Hepatocyte (in vitro differentiated cells): ENCODE results near the gene QPRT. TPM values are rescaled to one million over a fixed set of nuclear protein-coding genes. Genes with fewer than 3 reads are reported as not detected.
"Not testable (repeated sequence)": the region's sequence is repeated elsewhere in the genome, so short reads cannot be mapped to it uniquely, and the experiment has no call there.

ENCODE experiments used
- DNase-seq: peaks from one replicate; pipeline ENCODE4 v3.0.0-alpha.2; 2016; ENCODE audit warnings: low spot score
- H2AFZ ChIP-seq: fragments of 200-600 bp; sonication (generic); 2 replicates; pipeline ENCODE4 v1.6.0; 2016; ENCODE audit warnings: antibody characterized with exemption, mild to moderate bottlenecking
- H3K27ac ChIP-seq: fragments of 200-600 bp; sonication (generic); 2 replicates; pipeline ENCODE4 v1.5.1; 2016; ENCODE audit warnings: mild to moderate bottlenecking
- H3K27me3 ChIP-seq: fragments of 200-600 bp; sonication (generic); 2 replicates; pipeline ENCODE4 v1.6.1; 2016
- H3K36me3 ChIP-seq: fragments of 200-600 bp; sonication (generic); replicated peaks from 2 replicates; pipeline ENCODE4 v1.5.1; 2016; ENCODE audit warnings: low read depth; ENCODE audit not compliant: insufficient read depth
- H3K4me1 ChIP-seq: fragments of 200-600 bp; sonication (generic); 2 replicates; pipeline ENCODE4 v1.5.1; 2016; ENCODE audit warnings: mild to moderate bottlenecking, moderate library complexity; ENCODE audit not compliant: insufficient read depth
- H3K4me2 ChIP-seq: fragments of 200-600 bp; sonication (generic); 2 replicates; pipeline ENCODE4 v1.6.0; 2016
- H3K4me3 ChIP-seq: fragments of 200-600 bp; sonication (generic); 2 replicates; pipeline ENCODE4 v1.5.1; 2016; ENCODE audit warnings: mild to moderate bottlenecking
- H3K79me2 ChIP-seq: fragments of 200-600 bp; sonication (generic); 2 replicates; pipeline ENCODE4 v1.6.0; 2017; ENCODE audit warnings: mild to moderate bottlenecking
- H3K9me2 ChIP-seq: fragments of 200-600 bp; sonication (generic); replicated peaks from 2 replicates; pipeline ENCODE4 v1.6.0; 2017; ENCODE audit warnings: mild to moderate bottlenecking; ENCODE audit not compliant: insufficient read depth
- H3K9me3 ChIP-seq: fragments of 200-600 bp; sonication (generic); 2 replicates; pipeline ENCODE4 v1.5.1; 2016; ENCODE audit warnings: low read depth, mild to moderate bottlenecking
- H4K20me1 ChIP-seq: fragments of 200-600 bp; sonication (generic); 2 replicates; pipeline ENCODE4 v1.6.0; 2016; ENCODE audit warnings: mild to moderate bottlenecking; ENCODE audit not compliant: insufficient read depth, poor library complexity, severe bottlenecking
- CTCF ChIP-seq: fragments of 200-600 bp; sonication (generic); IDR thresholded peaks from 2 replicates; pipeline ENCODE4 v1.5.1; 2016; ENCODE audit warnings: antibody characterized with exemption, mild to moderate bottlenecking; ENCODE audit not compliant: poor library complexity
- EZH2 ChIP-seq: fragments of 200-600 bp; sonication (generic); IDR thresholded peaks from 2 replicates; pipeline ENCODE4 v1.6.1; 2016; ENCODE audit warnings: antibody characterized with exemption, mild to moderate bottlenecking, borderline replicate concordance
- EZH2phosphoT487 ChIP-seq: fragments of 200-600 bp; sonication (generic); IDR thresholded peaks from one replicate; pipeline ENCODE4 v1.6.1; 2018; ENCODE audit warnings: antibody characterized with exemption, mild to moderate bottlenecking, low read depth, moderate library complexity; ENCODE audit not compliant: unreplicated experiment, severe bottlenecking
- WGBS: methylation state at CpG from one replicate; pipeline ENCODE4 v1.1.6; 2016; ENCODE audit warnings: low lambda C conversion rate; ENCODE audit errors: missing lambda C conversion rate; 5-methylcytosine and 5-hydroxymethylcytosine counted together
- polyA plus RNA-seq: library from polyadenylated mRNA; unstranded; fragments of >200 nt; fragmentation: Nextera tagmentation; extraction: Ambion mirVana; gene quantifications from 2 replicates; pipeline ENCODE4 v1.2.1, GENCODE V29; 2016
- total RNA-seq: library from RNA; depleted of rRNA; stranded (reverse); fragments of >200 nt; gene quantifications from 2 replicates; pipeline ENCODE4 v1.2.3, GENCODE V29; 2014

QPRT gene
- total and polyA plus RNA-seq, 2 experiments from 2014 or later: 217 to 340 TPM

DNA sequence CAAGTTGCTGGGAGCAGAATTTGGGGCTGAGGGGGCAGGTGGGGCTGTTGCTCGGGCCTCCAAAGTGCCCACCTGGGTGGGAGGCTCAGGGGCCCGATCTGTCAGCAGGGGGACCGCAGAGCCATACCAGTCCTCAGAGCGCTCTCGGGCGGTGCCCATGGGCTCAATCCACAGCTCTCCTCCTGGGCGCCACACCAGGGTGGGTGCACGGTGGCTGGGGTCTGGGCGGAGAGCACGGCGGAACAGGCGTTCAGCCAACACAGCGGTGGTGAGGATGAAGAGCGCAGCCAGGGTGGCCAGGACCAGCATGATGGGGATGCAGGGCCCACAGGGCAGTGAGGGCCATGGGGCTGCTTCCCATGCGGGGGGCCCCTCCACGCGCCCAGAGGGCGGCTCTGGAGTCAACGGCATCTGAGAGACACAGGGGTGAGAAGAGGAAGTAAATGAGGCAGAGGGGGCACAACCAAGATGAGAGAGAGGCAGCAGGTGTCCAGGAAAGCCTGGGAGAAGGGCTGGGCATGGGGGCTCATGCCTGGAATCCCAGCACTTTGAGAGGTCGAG, 65.6 kb downstream of the QPRT start:
- 95% methylated on average over 11 of the region's 20 CpGs for WGBS

DNA sequence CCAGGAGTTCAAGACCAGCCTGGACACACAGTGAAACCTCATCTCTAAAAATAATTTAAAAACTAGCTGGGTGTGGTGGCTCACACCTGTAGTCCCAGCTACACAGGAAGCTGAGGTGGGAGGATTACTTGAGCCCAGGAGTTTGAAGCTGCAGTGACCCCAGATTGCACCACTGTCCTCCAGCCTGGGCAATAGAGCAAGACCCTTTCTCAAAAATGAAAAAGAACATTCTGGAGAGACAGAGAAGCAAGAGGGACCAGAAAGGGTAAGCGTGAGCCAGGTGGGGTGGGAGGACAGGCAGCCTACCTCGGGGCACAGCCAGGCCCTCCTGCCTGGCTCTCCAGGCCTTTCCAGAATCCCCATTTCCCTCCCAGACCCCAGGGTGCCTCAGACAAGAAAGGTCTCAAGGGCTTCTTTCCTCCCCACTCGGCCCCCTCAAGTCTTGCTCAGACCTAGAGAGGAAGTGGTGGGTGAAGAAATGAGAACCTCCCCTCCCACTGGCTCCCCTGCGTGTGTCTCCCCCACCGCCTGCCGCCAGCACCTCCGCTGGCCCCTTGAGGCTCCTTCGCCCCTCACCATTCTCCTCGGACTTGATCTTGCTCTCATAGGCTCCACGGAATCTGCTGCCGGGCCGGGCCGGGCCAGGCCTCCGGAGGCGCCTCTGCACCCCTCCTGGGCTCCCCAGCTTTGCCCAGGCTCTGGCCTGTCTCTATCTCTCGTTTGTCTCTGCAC, 66.3 kb downstream of the QPRT start:
- Histone ChIP-seq H3K79me2 (no peaks in the 10 kb centered on the region), H3K27me3 (no peaks in the 10 kb centered on the region), H3K4me2 (no peak overlapping the region), H3K27ac (no peak overlapping the region), H3K4me1 (peaks cover 10% of the 10 kb centered on the region), H3K9me2 (no peaks in the 10 kb centered on the region), H3K9me3 (no peaks in the 10 kb centered on the region), H2AFZ (no peak overlapping the region), H4K20me1 (no peaks in the 10 kb centered on the region), H3K36me3 (no peaks in the 10 kb centered on the region), H3K4me3 (no peak overlapping the region)
- TF ChIP-seq EZH2: no peak
- WGBS: 85% methylated on average over 16 of the region's 16 CpGs
- no peak for DNase-seq

More for the DNA sequence above, 65.6 kb downstream of the QPRT start:
- H3K4me2 ChIP-seq: no peak overlapping the region
- no peaks in the 10 kb centered on the region for H3K9me3 ChIP-seq
- no peak for DNase-seq
- H3K27ac ChIP-seq: no peak overlapping the region
- H2AFZ ChIP-seq: no peak overlapping the region
- no peaks in the 10 kb centered on the region for H3K27me3 ChIP-seq
- no peaks in the 10 kb centered on the region for H4K20me1 ChIP-seq
- no peaks in the 10 kb centered on the region for H3K79me2 ChIP-seq
- no peak for TF ChIP-seq EZH2phosphoT487
- H3K36me3 ChIP-seq: no peaks in the 10 kb centered on the region
- H3K9me2 ChIP-seq: no peaks in the 10 kb centered on the region
- peaks cover 15% of the 10 kb centered on the region for H3K4me1 ChIP-seq
- no peak overlapping the region for H3K4me3 ChIP-seq

- Histone ChIP-seq H3K9me3 (no peaks in the 10 kb centered on the region), H2AFZ (no peak within 1 kb of the TSS), H3K27ac (no peak within 1 kb of the TSS), H4K20me1 (no peaks in the 10 kb centered on the region), H3K4me3 (no peak within 1 kb of the TSS), H3K4me2 (no peak within 1 kb of the TSS), H3K79me2 (no peaks in the 10 kb centered on the region), H3K36me3 (no peaks in the 10 kb centered on the region), H3K9me2 (no peaks in the 10 kb centered on the region), H3K27me3 (no peaks in the 10 kb centered on the region), H3K4me1 (peaks cover 9% of the 10 kb centered on the region)
- DNase-seq: no peak
- no peak for TF ChIP-seq CTCF
- WGBS: 94% methylated on average over 12 of the region's 12 CpGs
Measured at GRCh38 chr16:29745853-29746345, 66.9 kb downstream of the QPRT start, which contains the start of gene C16orf54. C16orf54 (minus strand) TSS chr16:29745990; CDS start chr16:29744951, 1,039 bp downstream.

DNA sequence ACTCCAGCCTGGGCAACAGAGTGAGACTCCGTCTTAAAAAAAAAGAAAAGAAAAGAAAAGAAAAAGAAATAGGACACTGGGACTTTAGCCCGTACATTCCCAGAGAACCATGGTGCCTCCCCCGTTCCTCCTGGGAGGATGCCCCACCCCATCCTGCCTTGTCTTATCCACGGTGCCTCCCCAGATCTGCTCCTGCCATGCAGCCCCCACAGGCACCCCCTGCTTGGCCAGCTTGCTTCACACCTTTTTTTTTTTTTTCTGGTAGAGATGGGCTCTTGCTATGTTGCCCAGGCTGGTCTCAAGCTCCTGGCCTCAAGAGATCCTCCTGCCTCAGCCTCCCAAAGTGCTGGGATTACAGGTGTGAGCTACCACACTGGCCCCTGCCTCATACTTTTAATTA, 67.5 kb downstream of the QPRT start:
- H3K4me1 ChIP-seq, H3K9me3 ChIP-seq, H4K20me1 ChIP-seq, H3K4me2 ChIP-seq, H3K79me2 ChIP-seq, H3K4me3 ChIP-seq, H3K27ac ChIP-seq, H3K27me3 ChIP-seq, H2AFZ ChIP-seq, H3K36me3 ChIP-seq, H3K9me2 ChIP-seq, DNase-seq: not testable (repeated sequence)
- WGBS: 84% methylated on average over 4 of the region's 4 CpGs

Other genes with a start within 250 kb of the QPRT start
- gene BOLA2, start 224.8 kb upstream of the QPRT start, total RNA-seq: 9.7 and 14.0 TPM in 2 replicates
- gene BOLA2, start 224.8 kb upstream of the QPRT start, polyA plus RNA-seq: 10.4 and 12.9 TPM in 2 replicates
- gene SLX1B, start 224.6 kb upstream of the QPRT start, total RNA-seq: 27.9 and 32.7 TPM in 2 replicates
- gene SLX1B, start 224.6 kb upstream of the QPRT start, polyA plus RNA-seq: 0.91 and 14.2 TPM in 2 replicates
- gene SULT1A4, start 219.3 kb upstream of the QPRT start, total RNA-seq: 33.3 and 40.0 TPM in 2 replicates
- 26.1 and 43.0 TPM in 2 replicates for gene SULT1A4, start 219.3 kb upstream of the QPRT start, polyA plus RNA-seq
- gene NPIPB12, start 172.8 kb upstream of the QPRT start, total RNA-seq: 11.5 and 14.3 TPM in 2 replicates
- 39.0 and 48.2 TPM in 2 replicates for gene NPIPB12, start 172.8 kb upstream of the QPRT start, polyA plus RNA-seq
- gene SPN, start 15.9 kb upstream of the QPRT start, total RNA-seq: 0.03 and 0.08 TPM in 2 replicates
- 0.05 and 0.57 TPM in 2 replicates for gene SPN, start 15.9 kb upstream of the QPRT start, polyA plus RNA-seq
- gene C16orf54, start 66.8 kb downstream of the QPRT start, total RNA-seq: 0.10 TPM in 1 of 2 replicates, not detected in the other
- gene C16orf54, start 66.8 kb downstream of the QPRT start, polyA plus RNA-seq: 0.16 and 0.52 TPM in 2 replicates
- 2.1 and 3.0 TPM in 2 replicates for gene ZG16, start 99.1 kb downstream of the QPRT start, total RNA-seq
- gene ZG16, start 99.1 kb downstream of the QPRT start, polyA plus RNA-seq: 1.9 and 2.7 TPM in 2 replicates
- gene KIF22, start 111.6 kb downstream of the QPRT start, total RNA-seq: 42.6 and 43.3 TPM in 2 replicates
- 42.5 and 44.5 TPM in 2 replicates for gene KIF22, start 111.6 kb downstream of the QPRT start, polyA plus RNA-seq
- gene MAZ, start 127.3 kb downstream of the QPRT start, total RNA-seq: 123 and 132 TPM in 2 replicates
- 190 and 192 TPM in 2 replicates for gene MAZ, start 127.3 kb downstream of the QPRT start, polyA plus RNA-seq
- 7.0 and 8.0 TPM in 2 replicates for gene PRRT2, start 133.0 kb downstream of the QPRT start, total RNA-seq
- gene PRRT2, start 133.0 kb downstream of the QPRT start, polyA plus RNA-seq: 11.1 and 23.9 TPM in 2 replicates
- 31.6 and 39.3 TPM in 2 replicates for gene PAGR1, start 137.0 kb downstream of the QPRT start, total RNA-seq
- gene PAGR1, start 137.0 kb downstream of the QPRT start, polyA plus RNA-seq: 48.5 and 53.4 TPM in 2 replicates
- gene MVP, start 141.3 kb downstream of the QPRT start, total RNA-seq: 80.0 and 121 TPM in 2 replicates
- gene MVP, start 141.3 kb downstream of the QPRT start, polyA plus RNA-seq: 140 and 146 TPM in 2 replicates
- gene CDIPT, start 184.0 kb downstream of the QPRT start, total RNA-seq: 94.1 and 97.1 TPM in 2 replicates
- 143 and 147 TPM in 2 replicates for gene CDIPT, start 184.0 kb downstream of the QPRT start, polyA plus RNA-seq
- 18.0 and 36.1 TPM in 2 replicates for gene SEZ6L2, start 220.4 kb downstream of the QPRT start, total RNA-seq
- 39.9 and 45.8 TPM in 2 replicates for gene SEZ6L2, start 220.4 kb downstream of the QPRT start, polyA plus RNA-seq
- 12.6 and 18.6 TPM in 2 replicates for gene ASPHD1, start 221.3 kb downstream of the QPRT start, total RNA-seq
- gene ASPHD1, start 221.3 kb downstream of the QPRT start, polyA plus RNA-seq: 35.5 and 40.0 TPM in 2 replicates
- gene KCTD13, start 247.0 kb downstream of the QPRT start, total RNA-seq: 5.3 and 14.3 TPM in 2 replicates
- 18.8 and 23.5 TPM in 2 replicates for gene KCTD13, start 247.0 kb downstream of the QPRT start, polyA plus RNA-seq